Upper lobe of left lung (tissue), 6 donors: ENCODE data around the gene DGKB. TPM values are rescaled to one million over a fixed set of nuclear protein-coding genes. Genes with fewer than 3 reads are reported as not detected.

ENCODE experiments used
- ATAC-seq, 2 donors: fragments of 200-7000 bp; cut with Tn5 transposase; one replicate each; pipeline ENCODE4 v1.9.1; 2022; ENCODE audit warnings: mild to moderate bottlenecking in 2 of 2, moderate library complexity in 2 of 2; ENCODE audit not compliant: low FRiP score in 2 of 2
- DNase-seq, 2 donors: peaks; one replicate each; pipeline ENCODE4 v3.0.0-alpha.2; 2019 to 2020
- H3K27ac ChIP-seq, 4 donors: fragments of 200-600 bp; sonication (generic); one replicate each; pipeline ENCODE4 v1.5.1; 2016 to 2019
- H3K27me3 ChIP-seq, 4 donors: fragments of 200-600 bp; sonication (generic); one replicate each; pipeline ENCODE4 v1.5.1; 2017 to 2019
- H3K36me3 ChIP-seq, 4 donors: fragments of 200-600 bp; sonication (generic); one replicate each; pipeline ENCODE4 v1.5.1; 2016 to 2019
- H3K4me1 ChIP-seq, 4 donors: fragments of 200-600 bp; sonication (generic); one replicate each; pipeline ENCODE4 v1.5.1; 2018 to 2019
- H3K4me3 ChIP-seq, 4 donors: fragments of 200-600 bp; sonication (generic); one replicate each; pipeline ENCODE4 v1.5.1; 2017 to 2019; ENCODE audit warnings: mild to moderate bottlenecking in 2 of 4, moderate library complexity in 1 of 4
- H3K9me3 ChIP-seq, 4 donors: fragments of 200-600 bp; sonication (generic); one replicate each; pipeline ENCODE4 v1.5.1; 2018 to 2019
- EP300 ChIP-seq, 4 donors: sonication (generic); formaldehyde crosslinking; IDR thresholded peaks; one replicate each; pipeline ENCODE4 v1.5.1; 2017; ENCODE audit warnings: antibody characterized with exemption in 4 of 4, control low read depth in 2 of 4
- POLR2A ChIP-seq, 4 donors: fragments of 450-650 bp; IDR thresholded peaks; one replicate each; pipeline ENCODE4 v1.5.1; 2016 to 2017; ENCODE audit warnings: antibody characterized with exemption in 4 of 4, mild to moderate bottlenecking in 2 of 4
- POLR2AphosphoS5 ChIP-seq, 2 donors: sonication (generic); formaldehyde crosslinking; IDR thresholded peaks; one replicate each; pipeline ENCODE4 v1.5.1; 2017; ENCODE audit warnings: antibody characterized with exemption in 2 of 2
- WGBS, 2 donors: methylation state at CpG; one replicate each; pipeline ENCODE4 v1.1.5; 2017 to 2018; 5-methylcytosine and 5-hydroxymethylcytosine counted together
- total RNA-seq, 6 donors: library from RNA; depleted of rRNA in 4 of 6; stranded (reverse); fragments of >200 nt in 4 of 6; gene quantifications; one replicate each; pipeline versions ENCODE4 v1.1.0 to v1.2.1, GENCODE V29; 2016 to 2021
- TF ChIP-seq, protein P1 (sequence below), 6 experiments: fragments of 450-650 bp in 4 of 6; fragments of 200-600 bp in 2 of 6; sonication (generic) in 2 of 6; IDR thresholded peaks; one replicate each; pipeline ENCODE4 v1.5.1; 2016 to 2019; ENCODE audit warnings: antibody characterized with exemption in 6 of 6
- donor health status: DM: no; HTN: no; CAD: no; lungs with moderate emphysema.
- donor health status: DM: no; HTN: yes; CAD: no; lungs with severe emphysema.

DGKB gene
- total RNA-seq, 6 donors from 2014 or later = 0.09 to 0.30 (median 0.30) TPM; not detected in 3

DNA sequence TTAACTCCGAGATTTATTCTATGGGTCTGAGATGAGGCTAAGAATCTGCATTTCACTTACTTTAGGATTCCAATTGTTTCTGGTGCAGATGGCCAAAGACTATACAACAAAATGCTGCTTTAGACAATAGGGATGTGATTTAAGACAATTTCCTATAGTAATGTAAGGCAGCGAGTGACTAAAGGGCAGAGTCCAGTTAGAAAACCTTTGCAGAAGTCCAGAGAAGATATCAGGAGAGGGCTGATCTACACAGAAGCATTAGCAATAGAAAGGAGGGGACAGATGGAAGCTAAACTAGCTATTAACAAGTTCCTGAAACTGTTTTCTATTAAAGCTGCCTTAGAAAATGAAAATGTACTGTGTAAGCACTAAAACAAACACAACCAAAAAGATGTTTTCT lies 398.9 kb downstream of the DGKB start:
- no peak for TF ChIP-seq POLR2A (IDR thresholded peaks at IDR 0.05)
- TF ChIP-seq POLR2AphosphoS5 (IDR thresholded peaks at IDR 0.05) = no peak
- TF ChIP-seq, protein P1, sequence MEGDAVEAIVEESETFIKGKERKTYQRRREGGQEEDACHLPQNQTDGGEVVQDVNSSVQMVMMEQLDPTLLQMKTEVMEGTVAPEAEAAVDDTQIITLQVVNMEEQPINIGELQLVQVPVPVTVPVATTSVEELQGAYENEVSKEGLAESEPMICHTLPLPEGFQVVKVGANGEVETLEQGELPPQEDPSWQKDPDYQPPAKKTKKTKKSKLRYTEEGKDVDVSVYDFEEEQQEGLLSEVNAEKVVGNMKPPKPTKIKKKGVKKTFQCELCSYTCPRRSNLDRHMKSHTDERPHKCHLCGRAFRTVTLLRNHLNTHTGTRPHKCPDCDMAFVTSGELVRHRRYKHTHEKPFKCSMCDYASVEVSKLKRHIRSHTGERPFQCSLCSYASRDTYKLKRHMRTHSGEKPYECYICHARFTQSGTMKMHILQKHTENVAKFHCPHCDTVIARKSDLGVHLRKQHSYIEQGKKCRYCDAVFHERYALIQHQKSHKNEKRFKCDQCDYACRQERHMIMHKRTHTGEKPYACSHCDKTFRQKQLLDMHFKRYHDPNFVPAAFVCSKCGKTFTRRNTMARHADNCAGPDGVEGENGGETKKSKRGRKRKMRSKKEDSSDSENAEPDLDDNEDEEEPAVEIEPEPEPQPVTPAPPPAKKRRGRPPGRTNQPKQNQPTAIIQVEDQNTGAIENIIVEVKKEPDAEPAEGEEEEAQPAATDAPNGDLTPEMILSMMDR (IDR thresholded peaks at IDR 0.05) = no peak
- no peak for TF ChIP-seq EP300 (IDR thresholded peaks at IDR 0.05)
- Histone ChIP-seq H3K27ac (no peak overlapping the region), H3K9me3 (no peaks in the 10 kb centered on the region), H3K4me1 (no peaks in the 10 kb centered on the region), H3K36me3 (no peaks in the 10 kb centered on the region), H3K27me3 (no peaks in the 10 kb centered on the region), H3K4me3 (no peak overlapping the region)
- WGBS, 2 donors = 75 to 90% methylated on average over 2 of the region's 2 CpGs
- ATAC-seq (no peak), DNase-seq (no peak)

DNA sequence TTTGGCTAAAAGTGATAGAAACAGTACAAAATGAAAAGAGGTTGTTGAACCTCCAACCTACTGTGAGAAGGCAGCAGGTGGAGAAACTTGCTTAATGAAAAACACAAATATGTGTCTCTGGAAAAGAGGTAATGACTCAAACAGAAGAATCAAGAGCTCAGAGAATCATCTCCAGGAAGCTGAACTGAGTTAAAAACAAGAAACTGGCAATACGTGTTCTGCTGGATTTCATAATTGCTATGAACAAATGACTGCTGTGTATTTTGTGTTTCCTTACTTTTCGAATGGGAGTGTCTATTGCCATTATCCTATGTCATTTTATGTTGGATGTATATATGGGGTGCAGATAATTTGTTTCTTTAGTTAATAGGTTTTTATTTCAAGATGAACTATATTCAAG lies 401.1 kb downstream of the DGKB start:
- H3K9me3 ChIP-seq = no peaks in the 10 kb centered on the region
- 86 to 90% methylated on average over 2 of the region's 2 CpGs for WGBS, 2 donors
- no peaks in the 10 kb centered on the region for H3K4me1 ChIP-seq
- DNase-seq (no peak), ATAC-seq (no peak)
- H3K36me3 ChIP-seq = no peaks in the 10 kb centered on the region
- no peak overlapping the region for H3K27ac ChIP-seq
- H3K4me3 ChIP-seq = no peak overlapping the region
- H3K27me3 ChIP-seq = no peaks in the 10 kb centered on the region
- TF ChIP-seq POLR2A (IDR thresholded peaks at IDR 0.05) = no peak
- TF ChIP-seq, protein P1 (IDR thresholded peaks at IDR 0.05) = no peak

DNA sequence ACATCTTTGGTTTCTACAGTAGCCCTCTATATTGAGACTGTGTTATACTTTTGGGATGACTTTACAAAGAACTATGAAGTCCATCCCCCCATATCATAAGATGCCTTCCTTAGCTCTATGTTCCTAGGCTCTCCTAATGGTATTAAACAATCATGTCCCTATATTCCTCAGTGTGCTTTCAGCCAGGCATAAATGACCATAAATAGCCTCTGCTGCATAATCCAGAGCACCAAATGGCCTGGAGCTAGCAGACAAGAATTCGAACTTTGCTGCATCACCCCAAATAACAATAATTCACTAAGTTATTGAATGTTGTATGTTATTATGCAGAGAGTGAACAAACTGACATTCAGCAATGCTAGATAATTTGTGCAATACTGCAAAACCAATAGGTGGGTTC lies 405.2 kb downstream of the DGKB start:
- no peak overlapping the region for H3K27ac ChIP-seq
- WGBS, 2 donors = 50 to 63% methylated on average over 1 of the region's 1 CpG
- no peaks in the 10 kb centered on the region for H3K36me3 ChIP-seq
- H3K9me3 ChIP-seq = no peaks in the 10 kb centered on the region
- no peak overlapping the region for H3K4me3 ChIP-seq
- no peak for ATAC-seq
- H3K4me1 ChIP-seq = no peaks in the 10 kb centered on the region
- H3K27me3 ChIP-seq = no peaks in the 10 kb centered on the region
- TF ChIP-seq, protein P1 (IDR thresholded peaks at IDR 0.05) = no peak
- TF ChIP-seq POLR2A (IDR thresholded peaks at IDR 0.05) = no peak
- no peak for TF ChIP-seq EP300 (IDR thresholded peaks at IDR 0.05)
- no peak for TF ChIP-seq POLR2AphosphoS5 (IDR thresholded peaks at IDR 0.05)
- no peak for DNase-seq

DNA sequence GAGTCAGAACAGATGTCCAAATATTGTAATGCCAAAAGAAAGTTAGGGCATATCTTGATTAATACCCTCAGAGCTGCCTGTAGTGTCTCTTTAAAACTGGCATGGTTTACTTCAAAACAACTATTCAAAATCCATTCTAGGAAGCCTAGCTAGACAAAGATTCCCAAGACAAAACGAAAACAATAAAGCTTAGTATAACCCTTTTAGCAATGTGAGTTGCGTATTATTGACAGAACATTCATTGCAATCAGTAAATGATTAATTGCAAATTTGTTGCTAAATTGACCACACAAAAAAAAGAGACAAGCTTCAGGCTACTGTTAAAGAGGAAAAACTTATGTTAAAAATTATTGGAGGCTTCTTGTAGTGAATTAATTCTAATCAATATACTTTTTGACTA lies 406.9 kb downstream of the DGKB start:
- no peak overlapping the region for H3K4me3 ChIP-seq
- ATAC-seq = no peak
- 69 to 85% methylated on average over 2 of the region's 2 CpGs for WGBS, 2 donors

More for the DNA sequence above, 406.9 kb downstream of the DGKB start:
- Histone ChIP-seq H3K27ac (no peak overlapping the region), H3K4me1 (no peaks in the 10 kb centered on the region), H3K36me3 (no peaks in the 10 kb centered on the region), H3K27me3 (no peaks in the 10 kb centered on the region), H3K9me3 (no peaks in the 10 kb centered on the region)
- TF ChIP-seq, protein P1 (IDR thresholded peaks at IDR 0.05) = no peak
- TF ChIP-seq EP300 (IDR thresholded peaks at IDR 0.05) (no peak), POLR2AphosphoS5 (IDR thresholded peaks at IDR 0.05) (no peak), POLR2A (IDR thresholded peaks at IDR 0.05) (no peak)
- DNase-seq = no peak
